ENCODE data around the gene RENBP.

DNA sequence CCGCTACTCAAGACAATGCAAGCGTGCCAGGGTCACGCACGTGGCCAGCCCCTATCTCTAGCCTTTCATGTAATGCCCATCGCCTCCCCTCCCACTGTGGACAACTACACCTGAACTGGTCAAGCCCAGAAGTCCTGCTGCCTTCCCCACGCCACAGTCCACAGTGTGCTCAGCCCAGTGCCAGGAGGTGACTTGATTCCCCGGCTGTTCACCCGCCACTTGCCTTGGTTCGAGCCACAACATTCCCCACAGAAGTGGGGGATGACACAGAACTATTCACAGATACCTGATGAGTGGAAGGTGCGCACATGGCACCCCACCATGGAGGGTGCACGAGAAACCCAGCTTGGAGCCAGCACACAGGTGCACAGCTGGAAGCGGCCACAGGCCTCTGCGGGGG lies 25.2 kb downstream of the RENBP start:
- no peak for TF ChIP-seq EZH2 (IDR thresholded peaks at IDR 0.05)
- TF ChIP-seq POLR2AphosphoS5 (IDR thresholded peaks at IDR 0.05; ENCODE audit: borderline replicate concordance, low read depth, low read length) = no peak
- no peak for TF ChIP-seq FOXP2 (optimal IDR thresholded peaks at IDR 0.05; ENCODE audit: control extremely low read depth, extremely low read length, insufficient read depth)
